HFFc6 (cell line): ENCODE data around the gene CLEC2B. TPM values are rescaled to one million over a fixed set of nuclear protein-coding genes. Genes with fewer than 3 reads are reported as not detected.

Experiments
- DNase-seq: peaks from one replicate; pipeline ENCODE4 v3.0.0-alpha.2; 2018
- H3K27ac Mint-ChIP-seq: 2 replicates; pipeline ENCODE4 v1.8.0; 2020; ENCODE audit warnings: mild to moderate bottlenecking, mixed read lengths
- H3K27me3 Mint-ChIP-seq: 2 replicates; pipeline ENCODE4 v1.8.0; 2021; ENCODE audit warnings: mild to moderate bottlenecking, moderate library complexity, mixed read lengths; ENCODE audit not compliant: insufficient read depth
- H3K36me3 Mint-ChIP-seq: 2 replicates; pipeline ENCODE4 v1.8.0; 2021; ENCODE audit warnings: low read depth, mixed read lengths
- H3K4me1 Mint-ChIP-seq: 2 replicates; pipeline ENCODE4 v1.8.0; 2020; ENCODE audit warnings: low read depth, mixed read lengths
- H3K4me3 Mint-ChIP-seq: 2 replicates; pipeline ENCODE4 v1.8.0; 2020; ENCODE audit warnings: mild to moderate bottlenecking, moderate library complexity, mixed read lengths
- H3K9me3 Mint-ChIP-seq: 2 replicates; pipeline ENCODE4 v1.8.0; 2020; ENCODE audit warnings: mild to moderate bottlenecking, mixed read lengths
- CTCF ChIP-seq: fragments of 200-600 bp; sonication (generic); IDR thresholded peaks from 2 replicates; pipeline ENCODE4 v1.5.0; 2021; ENCODE audit warnings: antibody characterized with exemption, mild to moderate bottlenecking
- long read RNA-seq: library from polyadenylated mRNA; unstranded; transcript quantifications from one replicate; pipeline ENCODE4 v2.0.0, GENCODE V29; 2019
- total RNA-seq, 6 experiments: library from RNA; stranded (reverse); fragmentation: NEBNext Ultra II Directional; extraction: Animal tissue kit (Norgen Biotek cat#: 25700); gene quantifications; 2 replicates in 1 of 6; 3 replicates in 5 of 6; pipeline ENCODE4 v1.2.3, GENCODE V29; 2021

Gene CLEC2B
- total RNA-seq = not detected
- long read RNA-seq = 0 reads

GRCh38 chr12:9869307-9870161 lies at the start of gene CLEC2B:
CLEC2B (minus strand) TSS chr12:9869354.
- Mint-ChIP-seq H3K9me3 (no peaks in the 10 kb centered on the region), H3K4me1 (peaks cover 14% of the 10 kb centered on the region), H3K36me3 (no peaks in the 10 kb centered on the region), H3K27ac (peak within 1 kb of the TSS; percentile 17; the same call in 1 of the 2 replicates), H3K27me3 (no peaks in the 10 kb centered on the region; the same call in 1 of the 2 replicates), H3K4me3 (peak within 1 kb of the TSS; percentile 90)
- no peak for TF ChIP-seq CTCF
- DNase-seq = peak; percentile 56

- H3K27me3 Mint-ChIP-seq = peaks cover 4% of the 10 kb centered on the region
- no peak for TF ChIP-seq CTCF
These were observed 42.6 kb upstream of the CLEC2B start for GRCh38 chr12:9911708-9912107.

GRCh38 chr12:9910716-9911421 lies 41.7 kb upstream of the CLEC2B start:
- TF ChIP-seq CTCF = no peak
- H3K27me3 Mint-ChIP-seq = peaks cover 4% of the 10 kb centered on the region
- peaks cover 26% of the 10 kb centered on the region for H3K9me3 Mint-ChIP-seq
- no peak for DNase-seq
- H3K27ac Mint-ChIP-seq = no peak overlapping the region
- H3K4me1 Mint-ChIP-seq = no peaks in the 10 kb centered on the region; the same call in 1 of the 2 replicates
- no peak overlapping the region for H3K4me3 Mint-ChIP-seq
- peaks cover 13% of the 10 kb centered on the region for H3K36me3 Mint-ChIP-seq

More at GRCh38 chr12:9911708-9912107, 42.6 kb upstream of the CLEC2B start:
- no peak for DNase-seq
- H3K4me1 Mint-ChIP-seq = no peaks in the 10 kb centered on the region; the same call in 1 of the 2 replicates
- H3K27ac Mint-ChIP-seq = no peak overlapping the region
- peaks cover 13% of the 10 kb centered on the region for H3K36me3 Mint-ChIP-seq
- no peak overlapping the region for H3K4me3 Mint-ChIP-seq
- H3K9me3 Mint-ChIP-seq = peaks cover 26% of the 10 kb centered on the region

- no peak overlapping the region for H3K4me3 Mint-ChIP-seq
- peaks cover 13% of the 10 kb centered on the region for H3K36me3 Mint-ChIP-seq
- peaks cover 5% of the 10 kb centered on the region for H3K27me3 Mint-ChIP-seq
- no peaks in the 10 kb centered on the region; the same call in 1 of the 2 replicates for H3K4me1 Mint-ChIP-seq
- TF ChIP-seq CTCF = no peak
- H3K9me3 Mint-ChIP-seq = peaks cover 26% of the 10 kb centered on the region
- DNase-seq = no peak
- H3K27ac Mint-ChIP-seq = no peak overlapping the region
These were observed 40.6 kb upstream of the CLEC2B start for GRCh38 chr12:9909724-9910123.

GRCh38 chr12:9908350-9908749 lies 39.2 kb upstream of the CLEC2B start:
- peaks cover 9% of the 10 kb centered on the region for H3K27me3 Mint-ChIP-seq
- no peak for TF ChIP-seq CTCF
- H3K9me3 Mint-ChIP-seq = peaks cover 29% of the 10 kb centered on the region
- peaks cover 13% of the 10 kb centered on the region for H3K36me3 Mint-ChIP-seq
- DNase-seq = no peak
- H3K4me3 Mint-ChIP-seq = no peak overlapping the region
- no peak overlapping the region for H3K27ac Mint-ChIP-seq
- H3K4me1 Mint-ChIP-seq = no peaks in the 10 kb centered on the region; the same call in 1 of the 2 replicates
